Regular cardiac myocyte (primary cell): ENCODE results near the gene EDN1. TPM values are rescaled to one million over a fixed set of nuclear protein-coding genes. Genes with fewer than 3 reads are reported as not detected.

Experiments used
- total RNA-seq: library from RNA; depleted of rRNA; stranded (reverse); fragments of >200 nt; gene quantifications from 2 replicates; pipeline ENCODE4 v1.2.3, GENCODE V29; 2014

The EDN1 gene
- 46.8 and 87.4 TPM in 2 replicates for total RNA-seq

GRCh38 chr6:12289933-12290820 lies at the start of gene EDN1:
Gene EDN1, plus strand, starts transcription at chr6:12290361. Its CDS starts 269 bp downstream, at chr6:12290630.

